NCI-H2081 treated with DMSO at 0.1 percent for 48 hours (cell line): ENCODE results near the gene PLET1.
"Not testable (repeated sequence)": the region's sequence is repeated elsewhere in the genome, so short reads cannot be mapped to it uniquely, and the experiment has no call there.

Experiments
- DNase-seq: peaks from one replicate; lab custom pipeline; 2025; lab: John Stamatoyannopoulos, UW

PLET1 gene

DNA sequence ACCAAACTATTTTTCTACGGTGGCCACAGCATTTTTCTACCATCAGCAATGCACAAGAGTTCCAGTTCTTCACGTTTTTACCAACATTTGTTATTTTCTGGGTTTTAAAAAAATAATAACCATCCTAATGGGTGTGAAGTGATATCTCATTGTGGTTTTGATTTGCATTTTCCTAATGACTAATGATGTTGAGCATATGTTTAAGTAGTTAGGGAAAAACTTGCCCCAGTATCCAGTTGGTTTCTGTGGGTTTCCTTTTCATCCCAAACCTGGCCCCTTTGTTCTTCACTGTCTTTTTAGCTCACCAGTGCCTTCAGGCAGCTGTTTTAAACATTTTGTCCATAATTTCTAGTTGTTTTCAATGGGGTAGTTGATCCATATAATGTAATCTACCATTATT lies 49.1 kb downstream of the PLET1 start:
- DNase-seq = no peak

GRCh38 chr11:112210890-112211289 lies 49.8 kb downstream of the PLET1 start:
- DNase-seq = no peak

DNA sequence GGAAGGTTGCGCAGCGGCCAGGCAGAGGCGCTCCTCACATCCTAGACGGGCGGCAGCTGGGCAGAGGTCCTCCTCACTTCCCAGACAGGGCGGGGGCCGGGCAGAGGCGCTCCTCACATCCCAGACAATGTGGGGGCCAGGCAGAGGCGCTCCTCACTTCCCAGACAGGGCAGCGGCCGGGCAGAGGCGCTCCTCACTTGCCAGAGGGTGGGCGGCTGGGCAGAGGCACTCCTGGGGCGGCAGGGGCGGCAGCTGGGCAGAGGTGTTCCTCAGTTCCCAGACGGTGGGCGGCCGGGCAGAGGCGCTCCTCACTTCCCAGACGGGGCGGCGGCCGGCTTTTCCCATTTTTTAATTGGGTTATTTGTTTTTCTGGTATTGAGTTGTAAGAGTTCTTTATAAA lies 54.6 kb downstream of the PLET1 start:
- DNase-seq = no peak

DNA sequence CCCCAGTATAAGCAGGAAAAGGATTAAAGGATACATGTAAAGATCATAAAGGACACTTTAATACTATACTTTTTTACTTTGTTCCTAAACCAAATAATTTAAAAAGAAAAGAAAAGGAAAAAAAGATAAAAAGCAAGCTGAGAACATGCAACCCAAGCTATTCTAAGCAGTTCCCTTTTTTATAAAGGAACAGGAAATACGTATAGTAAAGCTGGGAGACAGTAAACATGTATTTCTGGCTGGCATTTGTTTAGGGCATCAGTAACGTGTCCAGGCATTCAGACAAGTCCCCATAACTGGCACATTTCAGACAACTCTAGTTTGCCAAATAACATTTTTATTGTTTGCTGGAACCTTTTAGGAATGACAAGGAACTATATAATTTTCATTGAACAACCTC lies 60.4 kb downstream of the PLET1 start:
- DNase-seq = no peak

DNA sequence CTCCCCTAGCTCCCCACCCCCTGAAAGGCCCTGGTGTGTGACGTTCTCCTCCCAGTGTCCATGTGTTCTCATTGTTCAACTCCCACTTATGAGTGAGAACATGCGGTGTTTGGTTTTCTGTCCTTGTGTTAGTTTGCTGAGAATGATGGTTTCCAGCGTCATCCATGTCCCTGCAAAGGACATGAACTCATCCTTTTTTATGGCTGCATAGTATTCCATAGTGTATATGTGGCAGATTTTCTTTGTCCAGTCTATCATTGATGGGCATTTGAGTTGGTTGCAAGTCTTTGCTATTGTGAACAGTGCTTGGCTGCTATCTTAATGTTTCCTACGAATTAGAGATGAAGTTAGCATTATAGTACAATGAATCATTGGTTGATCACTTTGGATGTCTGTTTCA lies 61.6 kb downstream of the PLET1 start:
- not testable (repeated sequence) for DNase-seq
